ENCODE measurements around the gene LARP1. TPM values are rescaled to one million over a fixed set of nuclear protein-coding genes. Genes with fewer than 3 reads are reported as not detected.

Gene LARP1
- total RNA-seq, 4 donors from 2014 or later = 79.7 to 128 (median 101) TPM

DNA sequence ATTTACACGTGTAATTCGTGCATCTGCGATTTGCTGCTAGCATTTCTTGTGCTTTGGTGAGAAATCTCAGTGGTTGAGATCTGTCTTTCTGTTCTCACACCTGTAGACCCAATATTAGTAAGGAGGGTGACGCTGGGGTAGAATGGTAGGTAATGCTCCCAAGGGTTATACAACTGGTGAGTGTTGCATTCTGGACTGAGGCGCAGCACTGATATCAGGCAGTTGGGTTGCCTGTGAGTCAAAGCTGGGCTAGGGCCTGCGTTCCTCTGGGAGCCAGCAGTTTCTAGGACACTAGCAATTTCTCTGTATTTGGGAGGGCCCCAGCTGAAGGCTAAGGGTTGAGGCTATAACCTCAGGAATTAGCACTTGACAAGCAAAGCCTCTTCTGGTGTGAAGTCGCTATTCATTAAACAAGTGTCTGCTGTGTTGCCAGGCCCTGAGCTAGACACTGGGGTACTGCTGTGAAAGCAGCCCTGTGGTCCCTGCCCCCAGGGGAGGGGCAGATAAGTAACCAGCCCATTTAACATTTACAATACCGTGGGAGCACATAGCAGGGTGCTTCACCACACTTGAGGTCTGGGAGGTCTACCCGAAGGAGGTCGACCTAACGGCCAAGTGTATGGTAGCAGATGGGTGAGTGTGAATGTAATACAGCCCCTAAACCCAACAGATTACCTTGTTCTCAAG, 28.7 kb downstream of the LARP1 start:
- Histone ChIP-seq H3K4me3 (no peak overlapping the region), H3K9me3 (no peaks in the 10 kb centered on the region), H3K36me3 (no peaks in the 10 kb centered on the region), H3K4me1 (peaks cover 81 to 100% (median 93%) of the 10 kb centered on the region in 4 donors), H3K27ac (replicated peaks in 1 of 4) (peak overlapping the region in 1 of 4 donors; percentile 27), H3K27me3 (no peaks in the 10 kb centered on the region)
- no peak for DNase-seq (ENCODE audit: extremely low spot score)
- TF ChIP-seq POLR2A (IDR thresholded peaks at IDR 0.05; ENCODE audit: low read depth) = no peak
- TF ChIP-seq, protein P1, sequence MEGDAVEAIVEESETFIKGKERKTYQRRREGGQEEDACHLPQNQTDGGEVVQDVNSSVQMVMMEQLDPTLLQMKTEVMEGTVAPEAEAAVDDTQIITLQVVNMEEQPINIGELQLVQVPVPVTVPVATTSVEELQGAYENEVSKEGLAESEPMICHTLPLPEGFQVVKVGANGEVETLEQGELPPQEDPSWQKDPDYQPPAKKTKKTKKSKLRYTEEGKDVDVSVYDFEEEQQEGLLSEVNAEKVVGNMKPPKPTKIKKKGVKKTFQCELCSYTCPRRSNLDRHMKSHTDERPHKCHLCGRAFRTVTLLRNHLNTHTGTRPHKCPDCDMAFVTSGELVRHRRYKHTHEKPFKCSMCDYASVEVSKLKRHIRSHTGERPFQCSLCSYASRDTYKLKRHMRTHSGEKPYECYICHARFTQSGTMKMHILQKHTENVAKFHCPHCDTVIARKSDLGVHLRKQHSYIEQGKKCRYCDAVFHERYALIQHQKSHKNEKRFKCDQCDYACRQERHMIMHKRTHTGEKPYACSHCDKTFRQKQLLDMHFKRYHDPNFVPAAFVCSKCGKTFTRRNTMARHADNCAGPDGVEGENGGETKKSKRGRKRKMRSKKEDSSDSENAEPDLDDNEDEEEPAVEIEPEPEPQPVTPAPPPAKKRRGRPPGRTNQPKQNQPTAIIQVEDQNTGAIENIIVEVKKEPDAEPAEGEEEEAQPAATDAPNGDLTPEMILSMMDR (IDR thresholded peaks at IDR 0.05) = no peak
- TF ChIP-seq POLR2AphosphoS5 (IDR thresholded peaks at IDR 0.05) = no peak
- no peak for TF ChIP-seq EP300 (IDR thresholded peaks at IDR 0.05)
- WGBS = 74% methylated on average over 11 of the region's 11 CpGs
- intact Hi-C loops (cut with DNase I) = no loop called here

DNA sequence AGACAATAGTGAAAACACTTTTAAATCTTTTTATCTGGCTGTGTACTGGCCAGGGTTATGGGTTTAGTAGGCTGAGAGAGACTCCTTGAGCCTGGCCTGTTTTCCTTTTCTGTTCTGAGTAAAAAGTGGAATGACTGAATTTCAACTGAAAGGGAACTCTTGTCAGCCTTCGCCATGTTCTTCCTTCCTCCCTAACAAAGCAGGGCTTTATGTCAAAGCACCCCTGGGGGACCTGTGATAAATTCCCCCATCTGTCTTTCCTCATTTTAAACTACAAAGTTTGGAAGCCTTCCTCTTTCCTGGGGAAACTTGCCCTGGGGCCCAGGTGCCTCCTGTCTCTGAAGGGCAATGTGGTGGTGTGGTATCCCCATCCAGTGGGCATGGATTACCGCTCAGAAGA, 29.7 kb downstream of the LARP1 start:
- Histone ChIP-seq H3K4me3 (no peak overlapping the region), H3K4me1 (peaks cover 72 to 91% (median 84%) of the 10 kb centered on the region in 4 donors), H3K27me3 (no peaks in the 10 kb centered on the region), H3K27ac (replicated peaks in 1 of 4) (no peak overlapping the region), H3K36me3 (no peaks in the 10 kb centered on the region), H3K9me3 (no peaks in the 10 kb centered on the region)
- TF ChIP-seq POLR2AphosphoS5 (IDR thresholded peaks at IDR 0.05) (no peak), EP300 (IDR thresholded peaks at IDR 0.05) (no peak), POLR2A (IDR thresholded peaks at IDR 0.05; ENCODE audit: low read depth) (no peak)
- TF ChIP-seq, protein P1 (IDR thresholded peaks at IDR 0.05) = no peak
- WGBS = 82% methylated on average over 2 of the region's 2 CpGs
- no peak for DNase-seq (ENCODE audit: extremely low spot score)
- intact Hi-C loops (cut with DNase I) = no loop called here

DNA sequence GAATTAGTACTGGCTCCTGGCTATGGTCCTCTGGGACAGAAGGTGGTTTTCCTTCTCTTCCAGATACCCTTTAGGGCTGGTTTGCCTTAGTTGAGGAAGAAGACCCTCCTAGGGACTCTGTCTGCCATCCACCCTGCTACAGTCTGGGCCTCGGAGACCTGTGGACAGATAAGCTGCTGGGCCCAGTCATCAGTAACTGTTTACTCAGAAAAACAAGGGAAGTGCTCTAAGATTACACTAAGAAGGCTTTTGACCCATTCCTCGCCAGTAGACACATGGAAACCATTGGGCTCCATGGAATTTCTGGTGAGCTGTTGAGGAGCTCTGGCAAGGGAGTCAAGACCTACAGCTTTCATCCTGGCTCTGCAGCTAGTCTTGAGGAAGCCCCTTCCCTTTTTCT, 31.2 kb downstream of the LARP1 start:
- TF ChIP-seq EP300 (IDR thresholded peaks at IDR 0.05) (no peak), POLR2AphosphoS5 (IDR thresholded peaks at IDR 0.05) (no peak), POLR2A (IDR thresholded peaks at IDR 0.05; ENCODE audit: low read depth) (no peak)
- TF ChIP-seq, protein P1 (IDR thresholded peaks at IDR 0.05) = no peak
- Histone ChIP-seq H3K27me3 (no peaks in the 10 kb centered on the region), H3K4me3 (no peak overlapping the region), H3K27ac (replicated peaks in 1 of 4) (no peak overlapping the region), H3K9me3 (no peaks in the 10 kb centered on the region), H3K4me1 (peaks cover 62 to 76% (median 68%) of the 10 kb centered on the region in 4 donors), H3K36me3 (peaks cover 7 to 15% (median 13%) of the 10 kb centered on the region in 4 donors)
- intact Hi-C loops (cut with DNase I) = no loop called here
- DNase-seq (ENCODE audit: extremely low spot score) = no peak
- WGBS = 77% methylated on average over 2 of the region's 2 CpGs

DNA sequence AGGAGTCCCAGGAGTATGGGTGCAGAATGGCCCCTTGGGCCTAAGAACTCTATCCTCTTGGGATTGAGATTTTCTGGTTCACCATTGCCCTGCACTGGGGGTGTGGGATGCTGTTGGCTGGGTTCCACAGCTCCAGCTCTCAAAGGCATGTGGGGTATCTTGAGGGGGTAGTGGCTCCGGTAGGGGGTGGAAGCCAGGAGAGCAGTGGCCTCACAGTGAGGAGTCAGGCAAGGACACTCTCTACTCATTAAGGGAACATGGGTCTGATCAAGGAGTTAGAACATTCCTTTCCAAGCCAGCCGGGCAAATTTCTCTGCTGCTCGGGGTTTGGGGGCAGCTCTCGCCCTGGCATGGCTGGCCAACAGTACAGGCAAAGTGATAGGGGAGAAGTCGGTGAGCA, 33.0 kb downstream of the LARP1 start:
- H3K36me3 ChIP-seq = peaks cover 12 to 33% (median 31%) of the 10 kb centered on the region in 4 donors
- no peaks in the 10 kb centered on the region for H3K27me3 ChIP-seq
- DNase-seq (ENCODE audit: extremely low spot score) = no peak
- H3K4me3 ChIP-seq = no peak overlapping the region
- TF ChIP-seq EP300 (IDR thresholded peaks at IDR 0.05) = no peak
- intact Hi-C loops (cut with DNase I) = no loop called here
- WGBS = 64% methylated on average over 5 of the region's 5 CpGs
- H3K4me1 ChIP-seq = peaks cover 49 to 62% (median 53%) of the 10 kb centered on the region in 4 donors
- H3K9me3 ChIP-seq = no peaks in the 10 kb centered on the region
- peak overlapping the region in 1 of 4 donors; percentile 18 for H3K27ac ChIP-seq (replicated peaks in 1 of 4)

DNA sequence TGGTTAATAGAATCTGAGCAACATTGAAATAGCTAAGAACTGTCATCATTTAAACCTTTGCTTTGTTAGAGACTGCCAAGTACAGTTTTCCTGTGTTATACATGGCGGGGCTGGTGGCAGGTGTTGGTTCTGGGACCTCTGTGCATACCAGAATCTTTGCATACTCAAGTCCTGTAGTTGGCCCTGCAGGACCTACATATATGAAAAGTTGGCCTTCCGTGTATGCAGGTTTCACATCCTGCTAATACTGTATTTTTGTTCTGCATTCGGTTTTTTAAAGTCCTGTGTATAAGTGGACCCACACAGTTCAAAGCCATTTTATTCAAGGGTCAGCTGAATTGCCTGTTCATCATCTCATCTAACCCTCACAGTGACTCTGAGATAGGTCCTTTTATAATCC, 36.4 kb downstream of the LARP1 start:
- 90% methylated on average over 3 of the region's 3 CpGs for WGBS
- no peaks in the 10 kb centered on the region for H3K27me3 ChIP-seq
- intact Hi-C loops (cut with DNase I) = no loop called here
- no peaks in the 10 kb centered on the region for H3K9me3 ChIP-seq
- TF ChIP-seq, protein P1 (IDR thresholded peaks at IDR 0.05) = no peak
- TF ChIP-seq EP300 (IDR thresholded peaks at IDR 0.05) (no peak), POLR2AphosphoS5 (IDR thresholded peaks at IDR 0.05) (no peak), POLR2A (IDR thresholded peaks at IDR 0.05; ENCODE audit: low read depth) (no peak)
- DNase-seq (ENCODE audit: extremely low spot score) = no peak
- H3K36me3 ChIP-seq = peaks cover 12 to 61% (median 52%) of the 10 kb centered on the region in 4 donors
- peaks cover 24 to 40% (median 33%) of the 10 kb centered on the region in 4 donors for H3K4me1 ChIP-seq
- H3K4me3 ChIP-seq = no peak overlapping the region
- H3K27ac ChIP-seq (replicated peaks in 1 of 4) = no peak overlapping the region

Measured in esophagus muscularis mucosa (tissue), 4 donors.